Amygdala (tissue), 56 donors: ENCODE results near the gene MDFI.

Experiments used
- DNase-seq, 56 donors: peaks; one replicate each; lab custom pipeline; 2025; lab: John Stamatoyannopoulos, UW

Gene MDFI

DNA sequence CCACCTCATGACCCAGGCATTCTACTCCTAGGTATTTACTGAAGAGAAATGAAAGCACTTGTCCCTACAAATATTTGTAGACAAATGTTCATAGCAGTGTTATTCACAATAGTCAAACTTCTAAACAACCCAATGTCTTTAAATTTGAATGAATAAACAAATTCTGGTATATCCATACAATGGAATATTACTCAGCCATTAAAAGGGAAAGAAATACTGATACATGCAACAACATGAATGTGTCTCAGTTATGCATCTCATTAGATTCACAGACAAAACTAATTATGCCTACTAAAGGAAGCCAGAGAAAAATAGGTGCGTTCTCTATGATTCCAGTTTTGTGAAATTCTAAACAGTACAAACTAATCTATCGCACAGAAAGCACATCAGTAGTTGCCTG is 30.7 kb downstream of the MDFI start:
- DNase-seq = no peak

DNA sequence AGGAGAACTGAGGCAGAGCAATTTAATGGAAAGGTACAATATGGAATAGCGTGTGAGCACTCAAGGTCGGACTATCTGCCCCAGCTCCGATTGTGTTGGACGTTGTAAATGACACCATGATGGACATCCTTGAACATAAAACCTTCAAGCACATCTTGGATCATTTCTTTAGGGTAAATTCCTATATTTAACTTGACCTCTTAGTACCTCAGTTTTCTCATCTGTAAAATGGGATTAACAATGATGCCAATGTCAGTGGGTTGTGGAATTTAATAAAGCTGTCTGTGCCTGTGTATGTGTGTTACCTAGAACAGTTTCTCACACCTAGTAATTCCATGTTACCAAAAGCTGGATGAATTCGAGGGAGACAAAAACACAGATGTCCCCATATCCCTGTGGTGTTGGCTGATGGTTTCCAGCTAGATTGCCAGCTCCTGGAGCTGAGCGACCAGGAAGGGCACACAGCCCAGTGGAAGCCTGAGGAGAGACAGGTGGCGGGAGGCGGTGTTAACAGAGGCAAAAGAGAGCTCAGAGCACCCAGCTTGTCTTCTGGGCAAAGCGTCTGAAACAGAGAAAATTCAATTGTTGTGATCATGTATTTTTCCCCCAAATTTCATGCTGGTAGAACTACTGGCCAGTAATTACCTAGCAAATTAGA is 32.6 kb downstream of the MDFI start:
- no peak for DNase-seq

DNA sequence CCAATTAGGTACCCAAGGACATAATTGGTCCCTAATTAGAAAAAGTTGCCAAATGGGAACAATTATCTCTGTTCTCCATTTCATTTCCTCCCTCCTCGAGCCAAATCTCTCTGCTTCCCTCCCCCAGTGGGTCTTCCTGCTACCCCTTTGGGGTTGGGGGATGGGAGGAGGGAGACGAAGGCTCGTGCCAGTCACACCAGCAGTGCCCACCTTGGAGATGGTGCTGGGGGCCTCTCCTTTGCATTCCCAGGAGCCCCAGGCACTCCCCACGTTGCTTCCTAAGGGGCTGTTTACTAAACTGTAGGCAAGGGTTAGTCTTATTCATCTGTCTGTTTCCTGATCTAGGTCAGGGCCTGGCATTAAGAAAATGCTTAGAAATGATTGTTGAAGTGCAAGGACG is 33.1 kb downstream of the MDFI start:
- no peak for DNase-seq

DNA sequence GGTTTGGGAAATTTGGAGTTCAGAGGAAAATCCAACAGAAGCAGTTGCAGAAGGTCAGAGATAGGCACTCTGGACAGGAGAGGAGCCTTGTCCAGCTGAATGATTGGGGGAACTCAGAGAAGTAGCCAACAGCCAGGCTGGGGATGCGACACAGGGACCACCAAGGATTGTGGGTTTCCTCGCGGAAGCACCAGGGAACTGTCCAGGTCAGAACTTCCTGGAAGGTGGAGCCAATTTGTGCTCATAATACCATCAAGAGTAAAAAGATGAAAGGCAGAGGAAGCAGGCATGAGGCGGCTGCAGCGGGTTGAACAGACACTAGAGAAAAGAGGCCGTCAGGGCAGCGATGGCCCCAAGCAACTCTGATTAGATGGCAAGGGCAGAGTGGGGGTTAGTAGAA is 33.7 kb downstream of the MDFI start:
- no peak for DNase-seq

DNA sequence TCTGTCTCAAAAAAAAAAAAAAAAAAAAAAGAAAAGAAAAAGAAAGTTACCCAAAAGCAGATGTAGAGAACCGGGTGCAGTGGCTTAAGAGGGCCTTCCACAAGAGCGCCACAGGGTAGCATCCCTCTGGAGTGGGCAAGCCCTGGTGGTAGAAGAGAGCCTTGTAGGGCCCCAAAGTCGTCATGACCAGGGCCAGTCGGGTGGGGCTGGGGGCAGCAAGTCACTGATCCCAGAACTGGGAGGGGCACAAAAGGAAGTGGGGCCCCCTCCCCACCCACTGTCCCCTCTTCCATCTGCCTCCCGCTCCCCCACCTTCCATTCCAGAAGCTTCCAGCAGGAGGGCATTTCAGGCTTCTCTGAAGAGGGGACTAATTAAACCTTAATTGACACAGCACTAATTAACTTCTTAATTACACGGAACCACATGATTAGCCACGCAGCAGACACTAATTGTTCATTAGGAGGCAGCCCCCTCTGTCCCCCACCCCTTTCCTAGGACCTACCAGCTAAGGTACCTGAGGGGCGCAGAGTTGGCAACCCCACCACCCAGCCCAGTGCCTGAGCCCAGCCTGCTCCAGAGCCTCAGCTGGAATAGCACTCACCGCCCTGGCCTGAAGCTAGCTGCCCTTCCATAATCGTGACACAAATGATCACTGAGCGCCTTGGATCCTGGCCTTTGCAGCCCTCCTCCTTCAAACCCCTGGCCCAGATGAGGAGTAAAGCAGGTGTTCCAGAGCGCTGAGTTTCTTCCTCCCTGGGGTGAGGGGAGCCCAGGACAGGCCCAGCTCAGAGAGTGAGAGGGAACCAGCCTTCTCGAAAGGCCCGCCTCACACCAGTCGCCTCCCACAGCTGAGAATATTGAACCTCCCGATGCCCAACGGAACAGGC is 34.8 kb downstream of the MDFI start:
- DNase-seq = no peak

DNA sequence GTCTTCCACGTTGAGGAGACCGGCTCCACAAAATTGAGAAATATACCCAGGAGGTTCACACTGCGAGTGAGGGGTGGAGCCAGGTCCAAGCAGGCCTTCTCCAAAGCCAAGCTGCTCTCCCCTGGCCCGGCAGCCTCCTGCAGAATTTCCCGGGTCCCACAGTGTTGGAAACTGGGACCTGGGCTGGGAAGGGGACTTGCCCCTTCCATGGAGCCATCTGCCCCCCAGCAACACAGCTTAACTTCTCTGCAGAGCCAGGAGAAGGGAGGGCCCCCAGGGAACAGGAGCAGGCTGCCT is 35.4 kb downstream of the MDFI start:
- no peak for DNase-seq

DNA sequence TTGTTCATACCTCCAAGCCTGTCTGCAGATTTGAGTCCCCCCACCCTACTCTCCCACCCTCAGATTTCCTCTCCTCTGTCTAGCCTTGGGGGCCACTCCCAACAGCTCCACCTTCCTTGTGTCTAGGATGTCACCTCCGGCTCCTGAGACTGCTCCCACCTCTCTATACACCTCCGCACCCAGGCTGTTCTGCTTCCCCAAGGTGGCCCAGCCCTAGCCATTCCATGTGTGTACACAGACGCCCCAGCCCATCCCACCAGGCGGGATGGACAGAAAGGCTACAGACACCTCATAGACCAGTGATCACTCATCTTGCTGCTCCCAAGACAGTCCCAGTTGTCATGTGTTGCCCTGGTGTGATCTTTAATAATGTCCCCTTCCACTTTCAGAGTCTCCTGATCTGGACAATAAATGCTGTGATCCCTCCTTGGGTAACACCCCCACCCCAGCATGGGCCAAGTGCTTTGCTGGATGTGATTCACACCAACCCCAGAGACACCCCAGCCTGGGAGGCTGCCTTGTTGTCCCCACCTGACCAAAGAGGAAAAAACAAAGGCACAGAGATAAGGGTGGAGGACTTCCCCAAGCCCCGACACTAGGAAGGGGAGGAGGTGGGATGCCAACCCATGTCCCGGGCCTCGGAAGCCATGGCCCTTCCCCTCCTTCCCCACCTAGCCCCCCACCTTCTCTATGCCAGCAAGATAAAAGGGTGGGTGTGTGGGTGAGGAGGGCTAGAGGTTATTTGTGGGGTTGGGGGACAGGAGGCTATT is 36.1 kb downstream of the MDFI start:
- DNase-seq = no peak

DNA sequence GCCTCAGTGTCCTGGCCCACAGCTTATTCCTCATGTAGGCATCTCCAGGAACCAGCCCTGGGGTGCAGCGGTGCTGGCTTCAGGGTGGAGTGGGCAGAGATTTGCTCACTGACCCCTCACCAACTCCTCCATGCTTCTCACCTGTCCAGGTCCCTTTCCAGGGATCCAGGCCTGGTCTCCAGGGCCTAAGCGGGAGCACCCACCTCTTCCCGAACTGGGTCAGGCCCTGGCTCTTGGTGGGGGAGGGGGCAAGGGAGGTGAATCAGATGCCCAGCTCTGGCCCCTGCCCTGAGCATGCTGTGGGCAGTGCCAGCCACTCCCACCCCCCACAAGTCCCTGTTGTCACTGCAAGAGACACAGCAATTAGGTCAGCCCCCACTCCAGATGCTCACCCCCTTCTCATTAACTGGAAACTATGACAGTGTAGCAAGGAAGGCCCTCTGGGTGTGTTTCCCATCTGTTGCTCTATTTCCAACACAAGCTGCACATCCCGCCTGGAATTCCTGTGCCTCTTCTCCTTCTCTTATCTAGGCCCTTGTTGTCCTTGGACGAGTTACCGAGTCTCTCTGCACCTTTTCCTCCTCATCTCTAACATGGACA is 37.0 kb downstream of the MDFI start:
- DNase-seq = no peak

DNA sequence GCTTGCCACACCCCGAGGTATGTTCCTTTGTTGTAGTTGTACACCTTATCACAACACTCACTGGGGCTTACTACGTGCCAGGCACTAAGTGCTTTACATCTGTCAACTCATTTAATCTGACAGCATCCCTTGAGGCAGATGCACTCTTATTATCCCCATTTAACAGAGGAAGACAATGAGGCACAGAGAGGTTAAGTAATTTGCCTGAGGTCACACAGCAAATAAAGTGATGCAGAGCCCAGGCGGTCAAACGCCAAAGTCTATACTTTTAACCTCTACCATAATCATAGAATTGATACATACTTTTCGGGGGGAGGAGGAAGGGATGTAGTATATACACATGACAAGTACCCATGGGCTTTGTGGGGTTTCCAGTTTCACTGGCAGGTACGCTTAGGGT is 37.7 kb downstream of the MDFI start:
- DNase-seq = no peak

DNA sequence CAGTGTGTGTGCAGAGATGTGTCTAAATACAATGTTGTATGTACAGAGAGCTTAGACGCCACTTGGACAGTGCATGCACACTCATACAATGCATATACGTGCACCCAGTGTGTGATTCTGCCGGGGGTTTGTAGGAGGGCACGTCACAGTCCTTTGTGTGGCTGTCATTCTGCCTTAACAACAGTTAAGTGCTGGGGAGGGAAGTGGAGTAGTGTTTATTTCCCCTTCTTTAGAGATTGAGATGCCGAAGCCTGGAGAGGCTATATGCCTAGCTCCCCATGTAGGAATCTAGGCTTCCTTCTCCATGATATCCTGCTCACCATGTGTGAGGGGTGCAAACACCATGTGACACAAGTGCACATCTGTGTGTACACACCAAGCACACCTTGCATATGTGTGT is 38.2 kb downstream of the MDFI start:
- DNase-seq = no peak

DNA sequence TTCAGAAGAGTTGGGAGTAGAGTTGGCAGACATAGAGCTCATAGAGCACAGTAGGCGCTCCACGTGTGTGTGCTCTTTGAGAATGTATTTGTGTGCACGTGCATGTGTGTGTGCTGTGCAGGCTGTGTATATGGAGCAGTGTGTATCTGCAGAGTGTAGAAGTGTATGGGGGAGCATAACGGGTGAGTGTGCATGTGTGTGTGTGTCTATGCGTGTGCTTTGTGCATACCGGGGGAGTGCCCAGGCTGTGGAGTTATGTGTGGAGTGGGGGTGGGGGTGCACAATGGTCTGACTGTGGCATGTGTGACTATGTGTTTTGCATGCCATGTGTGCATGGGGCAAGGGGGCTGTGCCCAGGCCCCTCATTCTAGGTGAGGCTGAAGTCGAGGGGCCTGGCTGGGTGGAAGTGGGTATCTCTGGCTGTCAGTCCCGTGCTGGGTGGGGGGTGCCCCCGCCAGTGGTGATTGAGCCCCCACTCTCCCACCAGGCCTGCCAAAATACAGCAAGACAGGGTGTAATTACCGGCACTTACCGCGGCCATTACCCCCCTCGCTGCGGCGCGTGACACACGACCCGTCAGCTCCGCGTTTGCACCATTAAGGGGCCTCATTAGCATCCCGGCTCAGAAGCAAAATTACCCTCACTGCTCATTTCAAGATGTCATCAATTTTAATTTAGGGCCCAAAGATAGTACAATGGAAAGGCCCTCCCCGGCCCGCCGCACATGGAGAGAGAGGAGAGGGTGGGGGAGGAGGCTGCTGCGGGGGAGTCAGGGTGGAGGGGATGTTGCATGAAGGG is 39.1 kb downstream of the MDFI start:
- no peak for DNase-seq

DNA sequence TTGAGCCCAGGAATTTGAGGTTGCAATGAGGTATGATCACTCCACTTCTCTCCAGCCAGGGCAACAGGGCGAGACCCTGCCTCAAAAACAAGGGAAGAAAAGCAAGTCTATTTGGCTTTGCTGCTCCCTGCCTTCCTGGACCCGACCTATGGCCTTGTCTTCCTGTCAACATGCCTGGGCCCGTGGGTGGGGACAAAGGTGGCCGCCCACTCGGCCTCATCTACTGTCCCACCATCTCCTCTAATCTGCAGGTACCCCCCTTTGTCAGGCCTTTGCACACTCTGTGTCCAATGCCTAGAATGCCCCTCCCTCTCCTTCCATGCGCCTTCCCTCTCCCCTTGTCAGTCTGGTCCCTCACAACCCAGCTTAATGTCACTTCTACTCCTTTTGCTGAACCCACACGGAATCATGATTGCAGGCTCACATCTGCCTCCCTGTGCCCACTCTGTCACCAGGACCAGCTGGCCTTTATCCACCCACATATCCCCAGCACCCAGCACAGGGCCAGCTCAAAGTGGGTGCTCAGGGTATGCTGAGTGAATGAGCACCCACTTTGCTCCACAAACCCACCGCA is 40.3 kb downstream of the MDFI start:
- no peak for DNase-seq

DNA sequence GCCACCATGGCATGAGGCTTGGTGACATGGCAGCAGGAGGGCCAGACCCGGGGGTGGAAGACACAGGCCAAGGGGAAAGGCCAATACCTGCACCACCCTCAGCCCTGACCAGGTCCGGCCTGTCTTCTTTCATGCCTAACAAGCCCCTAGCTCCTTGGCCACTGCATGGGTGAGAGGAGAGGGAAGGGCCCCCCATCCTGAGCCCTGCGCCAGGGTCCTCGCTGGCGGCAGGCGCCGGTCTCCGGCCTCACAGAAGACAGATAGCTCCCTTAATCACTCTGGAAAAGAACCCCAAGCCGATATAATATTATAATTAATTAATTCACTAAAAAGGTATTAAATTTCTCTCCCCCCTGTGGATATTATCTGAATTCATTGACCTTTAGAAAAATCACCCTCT is 41.4 kb downstream of the MDFI start:
- DNase-seq = no peak

DNA sequence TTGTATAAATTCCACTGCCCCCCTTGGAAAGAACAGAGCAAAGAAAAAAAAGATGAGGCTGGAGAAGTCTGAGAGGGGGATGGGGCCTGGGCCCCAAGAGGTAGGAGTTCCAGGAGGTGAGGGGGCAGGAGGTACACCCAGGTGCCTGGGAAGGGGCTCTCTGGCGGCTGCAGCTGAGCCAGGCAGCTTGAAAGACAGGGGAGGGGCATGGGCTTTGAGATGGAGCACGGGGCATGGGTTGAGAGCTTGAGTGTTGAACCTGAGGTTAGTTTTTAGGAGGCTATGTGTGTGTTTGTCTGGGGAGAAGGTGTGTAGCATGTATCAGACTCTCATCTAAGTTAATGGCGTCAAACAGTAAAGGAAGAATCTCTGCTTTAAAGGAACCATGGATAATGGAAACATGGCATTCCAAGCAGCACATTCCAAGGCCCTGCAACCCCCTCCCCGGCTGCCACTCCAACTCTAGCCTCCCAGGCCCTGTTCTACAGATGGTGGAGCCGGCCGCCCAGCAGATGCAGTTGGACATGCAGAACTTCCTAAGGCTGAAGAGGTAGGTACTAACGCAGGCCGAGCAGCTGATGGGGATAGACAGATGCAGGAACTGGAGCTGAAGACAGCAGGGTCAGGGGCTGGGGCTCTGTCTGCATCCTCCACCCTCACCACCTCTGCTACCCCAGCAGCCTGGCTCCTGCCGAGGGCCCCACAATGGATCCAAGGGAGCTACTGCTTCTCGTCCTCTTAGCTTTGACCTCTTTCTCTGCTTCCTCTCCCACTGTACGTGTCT is 42.1 kb downstream of the MDFI start:
- DNase-seq = no peak

DNA sequence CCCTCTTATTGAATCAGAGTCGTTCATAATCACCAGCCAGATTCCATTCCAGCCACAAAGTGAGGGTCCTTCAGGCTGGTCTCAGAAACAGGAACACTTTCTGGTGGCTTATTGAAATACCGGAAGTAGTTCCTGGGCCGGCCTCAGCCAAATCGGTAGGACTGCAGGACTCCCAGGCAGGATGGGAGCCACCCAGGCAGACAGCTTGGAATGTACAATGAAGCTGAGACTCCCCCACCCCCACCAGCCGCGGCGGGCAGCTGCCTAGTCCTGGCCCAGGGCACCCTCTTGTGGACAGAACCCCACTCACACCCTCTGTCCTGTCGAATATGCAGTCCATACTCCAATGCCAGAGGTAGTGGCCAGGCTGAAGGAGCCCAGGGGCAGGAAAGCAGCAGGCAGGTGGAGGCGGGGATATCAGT is 43.8 kb downstream of the MDFI start:
- peak in 54 of 56 donors; percentile 32 to 92 (median 80) for DNase-seq

DNA sequence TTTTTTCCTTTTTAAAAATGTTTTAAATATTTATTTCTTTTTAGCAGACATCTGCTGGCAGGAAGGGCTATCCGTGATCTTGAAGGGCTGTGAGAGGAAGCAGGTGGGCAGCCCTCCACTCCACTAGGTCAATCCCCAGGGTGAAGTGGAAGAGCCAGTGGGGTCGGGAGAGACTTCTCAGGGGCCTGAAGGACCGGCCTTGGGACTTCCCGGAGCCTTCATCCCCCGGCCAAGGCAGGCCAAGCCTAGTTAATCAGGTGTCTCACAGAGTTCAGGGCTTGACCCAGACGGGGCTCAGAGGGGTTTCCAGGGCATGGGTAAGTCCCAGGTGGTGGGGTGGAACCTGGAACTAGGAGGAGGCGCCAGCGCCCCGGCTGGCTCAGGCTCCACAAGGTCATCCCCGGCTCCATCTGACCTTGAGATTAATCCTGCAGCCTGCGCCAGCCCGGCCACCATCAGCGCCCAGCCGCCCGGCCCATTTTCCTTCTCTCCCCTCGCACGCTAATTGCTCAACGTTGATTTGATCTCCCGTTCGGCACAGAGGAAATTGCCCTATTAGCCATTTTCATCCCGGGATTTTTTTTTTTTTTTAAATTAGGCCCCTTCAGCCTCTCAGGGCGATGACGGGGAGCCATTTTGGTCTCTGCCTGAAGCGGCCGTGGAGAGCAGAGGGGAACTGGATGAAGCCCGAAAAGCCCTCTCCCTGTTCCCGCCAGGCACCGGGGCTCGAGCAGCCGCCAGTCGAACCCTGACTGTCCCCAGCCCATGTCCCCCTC is 44.4 kb downstream of the MDFI start:
- peak in 2 of 56 donors; percentile 52 to 64 for DNase-seq

DNA sequence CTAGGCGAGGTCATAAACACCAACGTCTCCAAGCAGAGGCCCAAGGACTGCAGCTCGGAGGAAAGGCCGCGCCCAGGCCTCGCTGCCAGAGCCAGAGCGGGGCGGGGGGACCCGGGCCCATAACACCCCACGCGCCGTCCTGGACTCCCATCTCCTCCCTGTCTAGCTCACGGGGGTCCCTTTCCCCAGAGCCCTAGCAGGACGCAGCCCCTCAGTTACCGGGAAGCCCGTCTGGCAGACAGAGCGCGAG is 44.9 kb downstream of the MDFI start:
- peak in 2 of 56 donors; percentile 67 to 83 for DNase-seq

DNA sequence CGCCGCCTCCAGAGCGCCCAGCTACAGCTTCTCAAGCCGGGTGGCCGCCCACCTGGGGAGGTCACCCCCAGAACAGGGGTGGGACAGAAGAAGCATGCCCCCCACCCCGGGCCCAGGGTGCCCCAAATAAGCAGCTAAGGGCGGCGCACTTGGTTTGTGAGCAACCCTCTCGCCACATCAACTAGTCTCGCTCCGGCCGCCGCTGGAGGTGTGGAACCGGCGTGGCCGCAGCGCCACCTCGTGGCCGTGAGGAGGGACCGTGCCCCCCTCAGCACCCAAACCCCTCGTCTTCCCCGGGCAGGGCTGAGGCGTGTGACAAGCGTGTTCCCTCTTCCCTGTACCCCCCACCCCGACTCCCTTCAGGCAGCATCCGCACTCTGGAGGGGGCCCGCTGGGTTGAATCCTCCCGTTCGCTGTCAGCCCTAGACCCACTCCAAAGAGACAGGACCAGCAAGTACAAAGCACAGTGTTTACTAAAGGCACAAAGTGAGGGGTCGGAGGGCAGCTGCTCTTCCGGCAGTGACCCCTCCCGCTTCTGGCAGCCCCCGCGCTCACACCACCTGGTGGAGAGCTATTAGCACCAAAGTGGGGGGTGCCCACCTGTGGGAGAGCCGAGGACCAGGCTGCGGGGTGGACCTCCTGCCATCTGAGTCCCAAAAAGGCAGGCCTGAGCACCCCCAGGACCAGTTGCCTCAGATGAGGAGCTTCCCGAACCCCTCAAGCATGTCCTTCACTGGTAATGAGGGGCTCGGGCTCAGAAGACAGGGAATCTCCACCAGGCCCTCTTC is 45.4 kb downstream of the MDFI start:
- DNase-seq = peak in 51 of 56 donors; percentile 38 to 91 (median 75)
